Stomach (tissue), 9 donors: ENCODE data around the gene NR1I3. TPM values are rescaled to one million over a fixed set of nuclear protein-coding genes. Genes with fewer than 3 reads are reported as not detected.

Source experiments
- DNase-seq, 2 donors: peaks; one replicate each; pipeline versions ENCODE4 v3.0.0 to v3.0.0-alpha.2; 2013 to 2019
- H3K27ac ChIP-seq, 5 donors: fragments of 200-600 bp in 4 of 5; sonication (generic) in 4 of 5; one replicate each; pipeline ENCODE4 v1.5.1; 2013 to 2019; ENCODE audit warnings: mild to moderate bottlenecking in 1 of 5, moderate library complexity in 1 of 5
- H3K27me3 ChIP-seq, 3 donors: fragments of 200-600 bp; sonication (generic); one replicate each; pipeline ENCODE4 v1.5.1; 2017 to 2019; ENCODE audit warnings: mixed run types in 1 of 3
- H3K36me3 ChIP-seq, 4 donors: fragments of 200-600 bp; sonication (generic); 1 replicate in 3 of 4; 2 replicates in 1 of 4; pipeline ENCODE4 v1.5.1; 2016 to 2019
- H3K4me1 ChIP-seq, 4 donors: fragments of 200-600 bp; sonication (generic); one replicate each; pipeline ENCODE4 v1.5.1; 2016 to 2019
- H3K4me3 ChIP-seq, 4 donors: fragments of 200-600 bp; sonication (generic) in 3 of 4; one replicate each; pipeline ENCODE4 v1.5.1; 2016 to 2019; ENCODE audit warnings: mild to moderate bottlenecking in 1 of 4
- H3K9me3 ChIP-seq, 4 donors: fragments of 200-600 bp; sonication (generic); one replicate each; pipeline ENCODE4 v1.5.1; 2016 to 2019
- EP300 ChIP-seq: sonication (generic); formaldehyde crosslinking; IDR thresholded peaks from one replicate; pipeline ENCODE4 v1.6.1; 2017; ENCODE audit warnings: antibody characterized with exemption
- POLR2A ChIP-seq, 4 donors: fragments of 450-650 bp; IDR thresholded peaks; one replicate each; pipeline ENCODE4 v1.6.1; 2016; ENCODE audit warnings: antibody characterized with exemption in 4 of 4, control low read depth in 2 of 4, mild to moderate bottlenecking in 1 of 4, moderate library complexity in 1 of 4
- POLR2AphosphoS5 ChIP-seq, 3 donors: sonication (generic); formaldehyde crosslinking; IDR thresholded peaks; one replicate each; pipeline ENCODE4 v1.6.1; 2016; ENCODE audit warnings: antibody characterized with exemption in 3 of 3
- WGBS, 5 donors: extraction: QIAGEN DNeasy Blood & Tissue Kit in 3 of 5; methylation state at CpG; one replicate each; pipeline versions ENCODE4 v1.1.5 to v1.1.7; 2013 to 2018; 5-methylcytosine and 5-hydroxymethylcytosine counted together
- intact Hi-C: fragments of 100-400 bp; cut with DNase I; formaldehyde crosslinking; loops from one replicate; pipeline ENCODE4 v1.15.1; 2023; ENCODE audit warnings: low total_unique reads
- polyA plus RNA-seq, 3 donors: library from polyadenylated mRNA; stranded (reverse); fragments of 200-250 nt; gene quantifications; one replicate each; pipeline ENCODE4 v1.2.3, GENCODE V29; 2013
- total RNA-seq, 5 donors: library from RNA; depleted of rRNA; stranded (reverse); fragments of >200 nt; gene quantifications; one replicate each; pipeline versions ENCODE4 v1.1.0 to v1.2.3, GENCODE V29; 2014 to 2016
- TF ChIP-seq, protein P1 (sequence below), 7 experiments: fragments of 450-650 bp in 4 of 7; fragments of 200-600 bp in 3 of 7; sonication (generic) in 3 of 7; IDR thresholded peaks; one replicate each; pipeline ENCODE4 v1.5.1; 2016 to 2019; ENCODE audit warnings: antibody characterized with exemption in 7 of 7, control low read depth in 2 of 7, mild to moderate bottlenecking in 1 of 7
- donor health status: healthy with polysubstance abuse.
- donor health status: Bipolar disorder and iron deficiency.
- donor health status: healthy.

NR1I3 gene
- total and polyA plus RNA-seq, 8 donors = 0.55 TPM; not detected in 7

DNA sequence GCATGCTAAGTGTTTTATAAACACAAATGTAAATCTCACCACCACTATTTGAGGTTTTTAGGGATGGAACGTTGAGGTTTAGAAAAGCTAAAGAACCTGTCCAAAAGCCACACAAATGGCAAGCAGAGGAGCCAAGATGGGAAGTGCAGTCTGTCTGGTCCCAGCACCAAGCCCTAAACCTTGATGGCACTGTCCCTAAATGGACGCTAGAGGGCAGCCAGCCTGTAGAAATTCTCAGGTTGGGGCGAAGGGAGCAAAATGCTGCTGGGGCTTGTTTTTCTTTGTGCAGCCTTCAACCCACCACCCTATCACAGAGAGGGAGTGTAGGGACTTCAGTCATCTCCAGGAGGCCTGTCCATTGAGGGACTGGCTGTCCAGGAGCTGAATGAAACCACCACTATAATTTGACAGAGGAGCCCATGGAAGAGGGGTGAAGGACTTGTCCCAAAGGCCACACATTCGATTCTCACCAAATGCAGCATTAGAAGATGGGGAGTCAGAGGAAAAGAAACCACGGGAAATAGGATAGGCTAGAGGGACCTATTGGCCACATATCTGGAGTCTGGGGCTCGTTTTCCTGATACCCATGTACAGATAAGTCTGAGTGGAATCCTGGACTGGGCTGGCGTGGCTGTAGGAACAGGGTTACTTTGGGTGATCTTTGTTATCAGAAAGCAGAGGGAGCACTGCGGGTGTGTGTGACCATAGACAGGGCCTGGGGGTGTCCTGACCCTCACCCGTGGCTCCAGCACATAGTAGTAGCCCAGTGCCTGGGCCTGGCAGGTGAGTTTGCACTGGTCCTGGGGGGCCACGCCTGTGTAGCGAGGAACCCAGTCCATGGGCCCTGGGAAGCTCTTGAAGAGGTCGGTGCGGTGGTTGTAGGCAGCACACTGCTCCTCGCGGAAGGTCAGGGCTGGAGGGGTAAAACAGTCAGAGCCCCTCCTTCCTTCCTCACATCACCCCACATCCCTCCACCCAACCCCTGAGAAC is 45.2 kb downstream of the NR1I3 start:
- H3K27ac ChIP-seq = peak overlapping the region in 2 of 5 donors; percentile 35 to 37
- H3K36me3 ChIP-seq = peaks cover 0 to 34% (median 20%) of the 10 kb centered on the region in 4 donors
- H3K27me3 ChIP-seq = peaks cover 0 to 1% (median 0%) of the 10 kb centered on the region in 3 donors
- DNase-seq = peak; percentile 72 to 90
- H3K9me3 ChIP-seq = no peaks in the 10 kb centered on the region
- H3K4me3 ChIP-seq = peak overlapping the region in 2 of 4 donors; percentile 6 to 56
- intact Hi-C loops = no loop called here
- TF ChIP-seq EP300 (no peak), POLR2A (IDR thresholded peaks at IDR 0.05) (no peak), POLR2AphosphoS5 (IDR thresholded peaks at IDR 0.05) (peak in 1 of 3 donors; percentile 35)
- TF ChIP-seq, protein P1, sequence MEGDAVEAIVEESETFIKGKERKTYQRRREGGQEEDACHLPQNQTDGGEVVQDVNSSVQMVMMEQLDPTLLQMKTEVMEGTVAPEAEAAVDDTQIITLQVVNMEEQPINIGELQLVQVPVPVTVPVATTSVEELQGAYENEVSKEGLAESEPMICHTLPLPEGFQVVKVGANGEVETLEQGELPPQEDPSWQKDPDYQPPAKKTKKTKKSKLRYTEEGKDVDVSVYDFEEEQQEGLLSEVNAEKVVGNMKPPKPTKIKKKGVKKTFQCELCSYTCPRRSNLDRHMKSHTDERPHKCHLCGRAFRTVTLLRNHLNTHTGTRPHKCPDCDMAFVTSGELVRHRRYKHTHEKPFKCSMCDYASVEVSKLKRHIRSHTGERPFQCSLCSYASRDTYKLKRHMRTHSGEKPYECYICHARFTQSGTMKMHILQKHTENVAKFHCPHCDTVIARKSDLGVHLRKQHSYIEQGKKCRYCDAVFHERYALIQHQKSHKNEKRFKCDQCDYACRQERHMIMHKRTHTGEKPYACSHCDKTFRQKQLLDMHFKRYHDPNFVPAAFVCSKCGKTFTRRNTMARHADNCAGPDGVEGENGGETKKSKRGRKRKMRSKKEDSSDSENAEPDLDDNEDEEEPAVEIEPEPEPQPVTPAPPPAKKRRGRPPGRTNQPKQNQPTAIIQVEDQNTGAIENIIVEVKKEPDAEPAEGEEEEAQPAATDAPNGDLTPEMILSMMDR (IDR thresholded peaks at IDR 0.05) = peak in 5 of 7 experiments; percentile 66 to 90 (median 83)
- WGBS, 5 donors = 38 to 57% (median 54%) methylated on average over 10 to 15 of the region's 15 CpGs
- peaks cover 6 to 59% (median 29%) of the 10 kb centered on the region in 4 donors for H3K4me1 ChIP-seq

DNA sequence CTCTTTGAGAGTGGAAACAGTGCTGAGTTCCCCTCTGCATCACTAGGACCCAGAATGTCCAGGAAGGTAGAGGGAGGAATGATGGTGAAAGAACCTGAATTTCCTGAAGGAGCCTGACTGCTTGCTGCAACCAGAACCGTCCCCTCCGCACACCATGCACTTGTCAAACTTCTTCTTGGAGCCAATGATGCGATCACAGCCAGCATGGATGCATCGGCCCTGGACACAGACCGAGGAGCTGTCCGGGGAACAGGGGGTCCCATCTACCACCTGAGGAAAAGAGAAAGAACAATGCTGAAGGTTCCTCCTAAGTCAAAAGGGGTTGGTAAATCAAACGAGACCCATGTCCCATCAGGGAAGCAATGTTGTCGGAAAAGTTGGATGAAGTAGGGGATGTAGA is 46.0 kb downstream of the NR1I3 start:
- no peak overlapping the region for H3K4me3 ChIP-seq
- intact Hi-C loops = no loop called here
- H3K36me3 ChIP-seq = peaks cover 0 to 34% (median 20%) of the 10 kb centered on the region in 4 donors
- no peaks in the 10 kb centered on the region for H3K9me3 ChIP-seq
- 41 to 77% (median 66%) methylated on average over 7 to 8 of the region's 8 CpGs for WGBS, 5 donors
- no peak for TF ChIP-seq EP300
- TF ChIP-seq POLR2AphosphoS5 (IDR thresholded peaks at IDR 0.05) = no peak
- TF ChIP-seq, protein P1 (IDR thresholded peaks at IDR 0.05) = no peak
- no peak for TF ChIP-seq POLR2A (IDR thresholded peaks at IDR 0.05)
- no peak overlapping the region for H3K27ac ChIP-seq
- peaks cover 6 to 53% (median 24%) of the 10 kb centered on the region in 4 donors for H3K4me1 ChIP-seq
- DNase-seq = no peak
- no peaks in the 10 kb centered on the region for H3K27me3 ChIP-seq

DNA sequence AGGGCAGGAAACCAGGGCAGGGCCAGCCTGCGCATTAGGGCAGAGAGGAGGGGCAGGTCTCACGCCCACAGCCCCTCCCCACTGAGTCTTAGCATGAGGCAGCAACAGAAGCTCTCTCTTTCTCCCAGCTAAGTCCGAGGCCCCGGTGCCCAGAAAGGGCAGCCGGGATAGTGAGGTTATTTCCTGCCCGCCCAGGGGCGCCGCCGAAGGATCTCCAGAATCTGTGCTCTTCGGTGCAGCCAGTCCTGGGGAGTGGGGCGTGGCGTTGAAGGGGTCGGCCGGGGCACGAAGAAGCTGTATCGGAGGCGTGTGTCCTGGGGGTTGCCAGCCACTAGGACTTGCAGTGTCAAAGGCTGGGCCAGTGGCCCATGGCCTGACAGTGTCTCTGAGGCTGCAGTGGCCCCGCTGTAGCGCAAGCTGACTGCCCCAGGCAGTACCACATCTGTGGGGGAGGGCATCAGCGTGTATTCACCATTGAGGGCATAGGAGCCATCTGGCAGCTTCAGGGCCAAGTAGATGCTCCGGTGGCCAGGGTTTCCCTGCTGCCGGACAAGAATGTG is 47.0 kb downstream of the NR1I3 start:
- DNase-seq = peak in 1 of 2 donors; percentile 38
- H3K36me3 ChIP-seq = peaks cover 0 to 34% (median 20%) of the 10 kb centered on the region in 4 donors
- H3K9me3 ChIP-seq = no peaks in the 10 kb centered on the region
- intact Hi-C loops = no loop called here
- no peak overlapping the region for H3K4me3 ChIP-seq
- no peak overlapping the region for H3K27ac ChIP-seq
- H3K27me3 ChIP-seq = no peaks in the 10 kb centered on the region
- peaks cover 6 to 51% (median 19%) of the 10 kb centered on the region in 4 donors for H3K4me1 ChIP-seq
- peak in 1 of 3 donors; percentile 16 for TF ChIP-seq POLR2AphosphoS5 (IDR thresholded peaks at IDR 0.05)
- TF ChIP-seq, protein P1 (IDR thresholded peaks at IDR 0.05) = no peak
- TF ChIP-seq POLR2A (IDR thresholded peaks at IDR 0.05) = no peak
- TF ChIP-seq EP300 = no peak
- WGBS, 5 donors = 52 to 67% (median 55%) methylated on average over 21 to 22 of the region's 22 CpGs

DNA sequence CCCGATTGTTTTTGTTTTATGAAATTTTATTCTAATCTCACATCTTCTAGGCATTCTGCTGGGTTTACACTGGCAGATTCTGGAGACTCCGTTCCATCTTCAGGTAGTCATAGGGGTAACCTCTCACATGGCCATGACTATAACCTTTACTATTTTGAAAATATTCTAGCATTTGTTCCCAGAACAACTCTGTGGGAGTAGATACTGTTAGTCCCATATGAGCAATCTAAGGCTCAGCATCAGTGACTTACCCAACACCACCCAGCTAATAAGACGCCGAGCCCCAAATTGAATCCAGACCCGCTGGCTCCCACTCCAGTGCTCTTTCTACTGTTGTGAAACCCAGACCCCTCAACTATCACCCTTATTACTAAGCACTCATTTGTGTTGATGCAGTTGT is 49.0 kb downstream of the NR1I3 start:
- no peak overlapping the region for H3K27ac ChIP-seq

More for the DNA sequence above, 49.0 kb downstream of the NR1I3 start:
- intact Hi-C loops = no loop called here
- Histone ChIP-seq H3K4me3 (no peak overlapping the region), H3K9me3 (no peaks in the 10 kb centered on the region), H3K27me3 (no peaks in the 10 kb centered on the region), H3K4me1 (peaks cover 9 to 44% (median 17%) of the 10 kb centered on the region in 4 donors), H3K36me3 (peaks cover 0 to 25% (median 15%) of the 10 kb centered on the region in 4 donors)
- no peak for DNase-seq
- TF ChIP-seq POLR2A (IDR thresholded peaks at IDR 0.05) (no peak), POLR2AphosphoS5 (IDR thresholded peaks at IDR 0.05) (no peak), EP300 (no peak)
- TF ChIP-seq, protein P1 (IDR thresholded peaks at IDR 0.05) = no peak
- 89 to 97% (median 93%) methylated on average over 5 of the region's 5 CpGs for WGBS, 5 donors
